NCI-H2196 treated with DMSO at 0.1 percent for 48 hours (cell line): Measurements from ENCODE around the gene FAM83D.
A peak's percentile ranks its signal among the peaks of the same experiment; 100 is the strongest.

Experiments used
- DNase-seq: peaks from one replicate; lab custom pipeline; 2025; ENCODE audit not compliant: unreplicated experiment; lab: John Stamatoyannopoulos, UW

Gene FAM83D

DNA sequence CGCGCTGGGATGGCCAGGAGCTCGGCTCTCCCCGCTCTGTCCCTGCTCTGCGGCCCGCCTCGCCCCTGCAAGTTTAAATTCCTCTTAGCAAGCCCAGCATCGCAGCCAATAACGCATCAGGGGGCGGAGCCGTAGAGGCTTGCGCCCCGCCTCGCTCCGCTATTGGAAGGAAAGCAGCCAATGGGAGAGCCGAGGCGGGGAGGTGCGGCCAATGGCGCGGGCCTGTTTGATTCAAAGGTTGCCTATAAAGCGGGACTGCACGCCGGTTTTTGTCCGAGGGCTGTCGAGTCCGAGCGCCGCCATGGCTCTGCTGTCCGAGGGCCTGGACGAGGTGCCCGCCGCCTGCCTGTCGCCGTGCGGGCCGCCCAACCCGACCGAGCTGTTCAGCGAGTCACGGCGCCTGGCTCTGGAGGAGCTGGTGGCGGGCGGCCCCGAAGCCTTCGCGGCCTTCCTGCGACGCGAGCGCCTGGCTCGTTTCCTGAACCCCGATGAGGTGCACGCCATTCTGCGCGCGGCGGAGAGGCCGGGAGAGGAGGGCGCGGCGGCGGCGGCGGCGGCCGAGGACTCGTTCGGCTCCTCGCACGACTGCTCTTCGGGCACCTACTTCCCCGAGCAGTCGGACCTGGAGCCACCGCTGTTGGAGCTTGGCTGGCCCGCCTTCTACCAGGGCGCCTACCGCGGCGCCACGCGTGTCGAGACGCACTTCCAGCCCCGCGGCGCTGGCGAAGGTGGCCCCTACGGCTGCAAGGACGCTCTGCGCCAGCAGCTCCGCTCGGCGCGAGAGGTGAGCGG, at the start of gene FAM83D:
Gene FAM83D, plus strand, starts transcription at position 276 of the 792 bp plus-strand sequence. Its CDS starts 26 bp downstream, at position 302.
- DNase-seq, result peak; percentile 97

- no peak for DNase-seq
These were observed 48.7 kb upstream of the FAM83D start for GRCh38 chr20:38877483-38877882.

- no peak for DNase-seq
These were observed 47.4 kb upstream of the FAM83D start for GRCh38 chr20:38878866-38879265.

DNA sequence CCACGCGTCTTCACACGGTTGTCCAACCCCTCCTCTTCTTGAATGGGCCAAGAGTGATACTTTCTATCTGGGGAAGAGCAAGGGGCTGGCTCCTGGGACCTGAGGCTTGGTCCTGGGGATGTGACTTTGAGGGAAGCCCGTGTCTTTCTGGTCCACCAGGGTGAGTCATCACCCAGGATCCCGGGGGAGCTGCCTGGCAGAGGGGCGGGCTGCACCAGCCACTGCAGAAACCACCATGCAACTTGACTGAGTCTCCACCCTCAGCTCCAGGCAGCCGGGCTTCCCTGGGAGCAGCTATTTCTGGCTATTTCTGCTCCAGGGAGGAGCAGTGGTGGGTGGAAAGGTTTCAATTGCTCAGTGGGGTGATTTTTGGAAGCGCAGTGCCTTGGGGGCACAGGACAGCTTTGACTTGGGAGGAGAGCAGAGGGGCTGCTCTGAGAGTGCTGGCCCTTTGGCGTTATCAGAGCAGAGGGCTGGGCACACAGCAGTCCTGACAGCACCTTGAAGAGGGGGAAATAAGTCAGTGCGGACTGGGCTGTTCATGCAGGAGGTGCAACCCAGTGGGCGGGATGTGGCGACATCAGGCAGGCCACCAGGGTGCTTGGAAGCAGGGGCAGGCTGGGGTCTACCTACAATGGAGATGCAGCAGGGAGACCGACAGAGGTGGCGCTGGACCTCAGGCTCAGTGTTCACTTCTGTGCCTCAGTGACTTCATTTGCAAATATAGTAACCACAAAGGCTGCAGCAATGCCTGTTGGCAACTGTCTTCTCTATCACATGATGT, 45.1 kb upstream of the FAM83D start:
- no peak for DNase-seq

- DNase-seq, result no peak
These were observed 44.3 kb upstream of the FAM83D start for GRCh38 chr20:38881806-38882440.

GRCh38 chr20:38882600-38882999, 43.6 kb upstream of the FAM83D start:
- no peak for DNase-seq

- DNase-seq, result peak; percentile 89
These were observed 42.9 kb upstream of the FAM83D start for GRCh38 chr20:38883081-38883980.

GRCh38 chr20:38883981-38884733, 42.1 kb upstream of the FAM83D start:
- DNase-seq, result no peak

DNA sequence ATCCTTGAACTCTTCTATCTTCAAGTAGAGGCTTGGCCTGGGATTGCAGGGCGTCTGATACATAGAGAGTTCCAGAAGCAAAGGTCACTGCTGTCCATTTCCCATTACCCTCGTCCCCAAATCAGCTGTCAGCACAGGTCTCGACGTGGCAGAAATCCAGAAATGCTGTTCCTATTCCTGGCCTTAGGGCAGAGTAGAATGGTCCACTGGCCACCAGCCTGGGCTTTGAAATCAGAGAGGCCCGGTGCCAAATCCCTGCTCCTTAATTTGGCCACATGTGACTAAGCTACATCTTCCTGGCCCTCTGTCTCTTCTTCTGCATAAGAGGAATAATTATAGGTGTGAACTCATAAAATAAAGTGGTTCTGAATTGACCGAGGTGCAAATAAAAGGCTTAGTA, 40.9 kb upstream of the FAM83D start:
- no peak for DNase-seq

- no peak for DNase-seq
These were observed 38.0 kb upstream of the FAM83D start for GRCh38 chr20:38888059-38888831.

- no peak for DNase-seq
These were observed 37.2 kb upstream of the FAM83D start for GRCh38 chr20:38889050-38889449.

DNA sequence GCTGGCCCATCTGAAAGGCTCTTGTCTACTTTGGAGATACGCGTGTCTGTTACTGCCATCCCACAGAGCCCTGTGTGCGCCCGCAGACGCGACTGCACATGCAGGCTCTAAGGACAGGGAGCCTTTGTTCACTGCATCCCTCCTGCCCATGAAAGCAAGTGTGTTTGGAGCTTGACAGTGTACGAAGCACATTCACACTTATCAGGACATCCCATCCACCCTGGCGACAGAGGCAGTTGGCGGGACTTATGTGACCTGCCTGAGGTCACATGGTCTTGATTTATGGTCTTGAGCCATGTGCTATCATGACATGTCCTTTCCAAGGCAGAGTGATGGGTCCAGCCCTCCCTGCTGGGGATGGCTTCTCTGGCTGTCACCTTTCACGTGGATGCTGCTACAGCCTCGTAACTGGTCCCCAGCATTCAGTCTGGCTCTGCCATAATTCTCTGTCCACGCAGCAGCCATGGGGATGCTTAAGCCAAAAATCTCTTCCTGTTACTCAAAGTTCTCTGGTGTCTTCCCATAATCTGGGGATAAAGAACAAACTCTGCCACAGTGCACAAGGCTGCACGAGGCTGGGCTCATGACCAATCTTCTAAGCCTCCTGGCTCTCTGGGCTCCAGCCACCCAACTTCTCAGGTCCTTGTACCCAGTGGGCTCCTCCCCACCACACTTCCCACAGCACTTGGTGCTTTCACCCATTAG, 36.3 kb upstream of the FAM83D start:
- no peak for DNase-seq

DNA sequence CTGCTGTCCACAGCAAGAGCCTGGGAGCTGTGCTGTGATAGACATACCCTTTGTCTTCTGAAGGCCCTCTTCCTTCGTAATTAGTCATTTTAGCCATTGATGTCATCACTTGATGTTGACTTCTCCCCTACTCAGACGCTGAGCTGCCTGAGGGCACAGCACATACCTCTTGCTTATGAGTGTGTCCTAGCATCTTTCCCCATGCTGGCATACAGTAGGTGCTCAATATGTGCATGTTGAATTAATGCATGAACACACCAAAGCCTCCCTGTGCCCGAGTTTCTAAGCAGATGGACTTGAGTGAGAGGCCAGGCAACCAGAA, 35.8 kb upstream of the FAM83D start:
- DNase-seq, result no peak

GRCh38 chr20:38892091-38892981, 33.9 kb upstream of the FAM83D start:
- DNase-seq, result no peak

DNA sequence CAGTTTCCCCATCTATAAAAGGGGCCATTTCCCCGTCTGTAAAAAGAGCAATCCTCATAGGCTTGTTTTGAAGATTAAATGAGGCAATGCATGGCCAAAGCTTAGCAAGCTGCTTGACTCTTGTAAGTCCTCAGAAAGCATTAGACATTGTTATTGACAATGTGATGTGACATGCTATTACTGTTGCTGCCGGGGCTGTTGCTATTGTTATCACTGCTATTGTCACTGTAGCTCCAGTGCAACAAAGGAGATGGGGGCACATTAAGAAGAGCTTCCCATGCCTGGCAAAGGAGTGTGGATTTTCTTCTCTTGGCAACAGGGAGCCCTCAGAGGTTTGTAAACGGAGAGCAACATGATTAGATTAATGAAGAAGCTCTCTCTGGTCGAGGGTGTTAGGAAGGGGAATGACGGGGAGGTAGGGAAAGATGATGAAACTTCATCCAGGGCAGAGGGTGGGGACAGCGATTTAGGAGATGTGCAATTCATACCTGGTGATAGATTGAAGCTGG, 33.1 kb upstream of the FAM83D start:
- no peak for DNase-seq

- peak; percentile 62 for DNase-seq
These were observed 32.6 kb upstream of the FAM83D start for GRCh38 chr20:38893565-38894090.

DNA sequence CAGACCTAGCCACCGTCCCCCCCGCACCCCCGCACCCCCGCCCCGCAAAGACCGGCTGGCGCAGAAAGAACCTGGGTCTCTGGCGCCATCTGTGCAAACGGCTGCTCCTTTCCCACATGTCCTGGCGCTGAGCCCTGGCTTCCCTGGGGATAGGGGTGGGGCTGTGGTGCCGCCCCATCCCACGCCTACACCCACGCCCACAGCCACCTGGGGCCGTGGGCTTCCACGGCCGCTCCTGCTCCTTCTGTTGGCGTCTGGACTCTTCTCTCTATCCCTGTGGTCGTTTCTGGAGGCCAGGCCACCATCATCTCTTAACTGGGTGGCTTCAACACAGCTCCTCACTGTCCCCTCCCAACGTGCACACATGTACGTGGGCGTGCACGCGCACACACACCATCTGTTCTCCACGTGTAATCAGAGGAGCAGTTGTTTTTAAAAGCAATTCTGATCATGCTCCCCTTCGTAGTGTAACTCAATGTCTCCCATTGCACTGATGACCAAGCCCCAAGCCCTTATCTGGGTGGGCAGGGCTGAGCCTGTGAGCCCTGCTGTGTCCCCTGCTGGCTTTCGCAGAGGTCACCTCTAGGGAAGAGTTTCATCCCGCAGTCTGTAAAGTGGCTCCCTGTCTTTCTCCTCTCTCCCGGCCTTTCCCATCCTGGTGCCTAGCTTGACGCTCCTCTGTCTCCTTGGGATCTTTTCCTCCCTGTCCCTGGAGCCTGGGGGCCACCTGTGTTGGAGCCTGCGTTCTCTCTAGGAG, 31.9 kb upstream of the FAM83D start:
- peak; percentile 62 for DNase-seq
